Measurements from ENCODE around the gene CCL18.
"Not testable (repeated sequence)": the region's sequence is repeated elsewhere in the genome, so short reads cannot be mapped to it uniquely, and the experiment has no call there.

Gene CCL18

GRCh38 chr17:36120221-36120620, 56.1 kb downstream of the CCL18 start:
- no peak for DNase-seq (ENCODE audit: low read depth in 1 of 2, low spot score in 1 of 2)
- in situ Hi-C loops (cut with HindIII; ENCODE audit: low pct_unique_long_range_greater_than_20kb, low sequenced_read_pairs) = no loop called here
- TF ChIP-seq JUND (IDR thresholded peaks at IDR 0.05; ENCODE audit: low read depth) = no peak

GRCh38 chr17:36121099-36121498, 57.0 kb downstream of the CCL18 start:
- in situ Hi-C loops (cut with HindIII; ENCODE audit: low pct_unique_long_range_greater_than_20kb, low sequenced_read_pairs); DNase-seq (ENCODE audit: low read depth in 1 of 2, low spot score in 1 of 2): not testable (repeated sequence)

Measured in T47D (cell line).